ENCODE results near the gene MBD1.
A peak's percentile ranks its signal among the peaks of the same experiment; 100 is the strongest.

Gene MBD1

GRCh38 chr18:50283469-50284209, 2.3 kb upstream of the MBD1 start:
- Histone ChIP-seq H3K27me3 (ENCODE audit: insufficient read depth, poor library complexity, severe bottlenecking) (no peaks in the 10 kb centered on the region), H3K4me3 (replicated peaks; ENCODE audit: insufficient read depth, low read length) (no peak overlapping the region), H3K27ac (replicated peaks) (no peak overlapping the region)
- TF ChIP-seq GABPA (IDR thresholded peaks at IDR 0.05; ENCODE audit: low read depth) (no peak), POLR2AphosphoS5 (IDR thresholded peaks at IDR 0.05; ENCODE audit: low read depth) (no peak), SPI1 (IDR thresholded peaks at IDR 0.05; ENCODE audit: borderline replicate concordance, low read depth) (no peak), REST (IDR thresholded peaks at IDR 0.05; ENCODE audit: insufficient replicate concordance, low read depth) (no peak), CTCF (IDR thresholded peaks at IDR 0.05; ENCODE audit: insufficient read depth, low read length) (no peak)
- DNase-seq (ENCODE audit: low read depth in 1 of 2, low spot score in 1 of 2): no peak

- H3K27me3 ChIP-seq (ENCODE audit: insufficient read depth, poor library complexity, severe bottlenecking): no peaks in the 10 kb centered on the region
- no peak for DNase-seq (ENCODE audit: low read depth in 1 of 2, low spot score in 1 of 2)
- H3K27ac ChIP-seq (replicated peaks): no peak overlapping the region
- no peak overlapping the region for H3K4me3 ChIP-seq (replicated peaks; ENCODE audit: insufficient read depth, low read length)
- TF ChIP-seq SPI1 (IDR thresholded peaks at IDR 0.05; ENCODE audit: borderline replicate concordance, low read depth): no peak
- TF ChIP-seq GABPA (IDR thresholded peaks at IDR 0.05; ENCODE audit: low read depth): no peak
- no peak; the same call in 1 of the 2 replicates for TF ChIP-seq POLR2AphosphoS5 (IDR thresholded peaks at IDR 0.05; ENCODE audit: low read depth)
- TF ChIP-seq CTCF (IDR thresholded peaks at IDR 0.05; ENCODE audit: insufficient read depth, low read length): no peak
- TF ChIP-seq REST (IDR thresholded peaks at IDR 0.05; ENCODE audit: insufficient replicate concordance, low read depth): no peak
Observed at GRCh38 chr18:50282521-50283335, 1.4 kb upstream of the MBD1 start.

- Histone ChIP-seq H3K4me3 (replicated peaks; ENCODE audit: insufficient read depth, low read length) (peak overlapping the region; percentile 90), H3K27ac (replicated peaks) (peak overlapping the region; percentile 76), H3K27me3 (ENCODE audit: insufficient read depth, poor library complexity, severe bottlenecking) (no peaks in the 10 kb centered on the region)
- no peak for DNase-seq (ENCODE audit: low read depth in 1 of 2, low spot score in 1 of 2)
- TF ChIP-seq POLR2AphosphoS5 (IDR thresholded peaks at IDR 0.05; ENCODE audit: low read depth): no peak; the same call in 1 of the 2 replicates
- no peak for TF ChIP-seq GABPA (IDR thresholded peaks at IDR 0.05; ENCODE audit: low read depth)
- no peak for TF ChIP-seq CTCF (IDR thresholded peaks at IDR 0.05; ENCODE audit: insufficient read depth, low read length)
- no peak for TF ChIP-seq SPI1 (IDR thresholded peaks at IDR 0.05; ENCODE audit: borderline replicate concordance, low read depth)
Observed at GRCh38 chr18:50281972-50282520, 723 bp upstream of the MBD1 start.

Data from HL-60 (cell line).